Ovary (tissue), 9 donors: ENCODE measurements around the gene CKAP4. TPM values are rescaled to one million over a fixed set of nuclear protein-coding genes. Genes with fewer than 3 reads are reported as not detected.

Experiments
- DNase-seq, 5 donors: peaks; one replicate each; pipeline ENCODE4 v3.0.0-alpha.2; 2019 to 2020
- H3K27ac ChIP-seq, 2 donors: fragments of 200-600 bp; one replicate each; pipeline versions ENCODE4 v1.5.1 to v1.8.0; 2019 to 2022
- H3K27me3 ChIP-seq: fragments of 200-600 bp; one replicate; pipeline ENCODE4 v1.8.0; 2022
- H3K36me3 ChIP-seq: fragments of 200-600 bp; sonication (generic); one replicate; pipeline ENCODE4 v1.5.1; 2019
- H3K4me1 ChIP-seq: one replicate; pipeline ENCODE4 v1.8.1; 2013; ENCODE audit warnings: mild to moderate bottlenecking, moderate library complexity; ENCODE audit not compliant: insufficient read depth
- H3K4me3 ChIP-seq: fragments of 200-600 bp; sonication (generic); one replicate; pipeline ENCODE4 v1.5.1; 2017
- H3K9me3 ChIP-seq, 2 donors: fragments of 200-600 bp in 1 of 2; sonication (generic) in 1 of 2; one replicate each; pipeline versions ENCODE4 v1.5.1 to v1.8.1; 2013 to 2019; ENCODE audit warnings: mild to moderate bottlenecking in 1 of 2, moderate library complexity in 1 of 2
- CTCF ChIP-seq, 3 donors: fragments of 450-650 bp in 2 of 3; fragments of 200-600 bp in 1 of 3; IDR thresholded peaks; one replicate each; pipeline versions ENCODE4 v1.5.1 to v1.8.0; 2016 to 2022; ENCODE audit warnings: antibody characterized with exemption in 3 of 3, mild to moderate bottlenecking in 1 of 3
- EP300 ChIP-seq: sonication (generic); formaldehyde crosslinking; IDR thresholded peaks from one replicate; pipeline ENCODE4 v1.6.1; 2017; ENCODE audit warnings: antibody characterized with exemption
- POLR2A ChIP-seq: fragments of 450-650 bp; IDR thresholded peaks from one replicate; pipeline ENCODE4 v1.6.1; 2017; ENCODE audit warnings: antibody characterized with exemption, mild to moderate bottlenecking, moderate library complexity
- WGBS, 3 donors: extraction: QIAGEN DNeasy Blood & Tissue Kit in 1 of 3; methylation state at CpG; one replicate each; pipeline versions ENCODE4 v1.1.5 to v1.1.7; 2013 to 2017; 5-methylcytosine and 5-hydroxymethylcytosine counted together
- intact Hi-C, 4 donors: fragments of 100-400 bp; cut with DNase I; formaldehyde crosslinking; loops; one replicate each; pipeline versions ENCODE4 v1.11.0 to v1.15.1; 2022 to 2023
- polyA plus RNA-seq, 2 donors: library from polyadenylated mRNA; stranded (reverse); fragments of 200-250 nt in 1 of 2; fragments of 350-450 nt in 1 of 2; fragmentation: Illumina TruSeq in 1 of 2; extraction: RNeasy Lipid Tissue Mini Kit (QIAGEN cat#74804) in 1 of 2; gene quantifications; one replicate each; pipeline ENCODE4 v1.2.3, GENCODE V29; 2013 to 2014
- total RNA-seq, 7 donors: library from RNA; depleted of rRNA in 2 of 7; stranded (reverse); fragments of >200 nt in 2 of 7; fragmentation: NEBNext Ultra II Directional in 3 of 7; extraction: Animal tissue kit (Norgen Biotek cat#: 25700) in 3 of 7; gene quantifications; one replicate each; pipeline versions ENCODE4 v1.1.0 to v1.2.4, GENCODE V29; 2016 to 2023
- donor health status: DM: no; HTN: no; CAD: no; lungs with moderate emphysema.
- donor health status: DM: no; HTN: no; CAD: no.
- donor health status: Bipolar disorder and iron deficiency.
- donor health status: DM: yes; HTN: yes; CAD: no.
- donor health status: DM: no; HTN: no; CAD: no.
- donor health status: DM: yes; HTN: yes; CAD: no.

Gene CKAP4
- total and polyA plus RNA-seq, 9 donors: 26.4 to 87.4 (median 55.4) TPM

GRCh38 chr12:106239951-106240335 is 7.9 kb downstream of the CKAP4 start:
- Histone ChIP-seq H3K4me3 (no peak overlapping the region), H3K36me3 (no peaks in the 10 kb centered on the region), H3K27me3 (no peaks in the 10 kb centered on the region), H3K9me3 (no peaks in the 10 kb centered on the region), H3K27ac (no peak overlapping the region), H3K4me1 (peaks cover 4% of the 10 kb centered on the region)
- 93 to 94% (median 93%) methylated on average over 12 of the region's 12 CpGs for WGBS, 3 donors
- no peak for DNase-seq
- intact Hi-C loops: loop anchor here in 1 of 4 donors (10.0 kb wide), 1 partner anchor 105 kb away; no protein-coding TSS in a partner anchor
- no peak for TF ChIP-seq POLR2A
- TF ChIP-seq CTCF (IDR thresholded peaks at IDR 0.05): no peak

GRCh38 chr12:106239241-106239950 is 8.4 kb downstream of the CKAP4 start:
- TF ChIP-seq EP300 (no peak), CTCF (IDR thresholded peaks at IDR 0.05) (no peak), POLR2A (no peak)
- Histone ChIP-seq H3K4me1 (peaks cover 3% of the 10 kb centered on the region), H3K9me3 (no peaks in the 10 kb centered on the region), H3K27ac (no peak overlapping the region), H3K27me3 (no peaks in the 10 kb centered on the region), H3K4me3 (no peak overlapping the region), H3K36me3 (no peaks in the 10 kb centered on the region)
- intact Hi-C loops: no loop called here
- 86 to 90% (median 89%) methylated on average over 33 to 37 of the region's 37 CpGs for WGBS, 3 donors
- no peak for DNase-seq

- DNase-seq: no peak
- Histone ChIP-seq H3K4me3 (no peak overlapping the region), H3K27ac (no peak overlapping the region), H3K4me1 (peaks cover 3% of the 10 kb centered on the region), H3K36me3 (no peaks in the 10 kb centered on the region), H3K9me3 (no peaks in the 10 kb centered on the region), H3K27me3 (no peaks in the 10 kb centered on the region)
- intact Hi-C loops: no loop called here
- WGBS, 3 donors: 57 to 64% (median 63%) methylated on average over 11 of the region's 11 CpGs
- TF ChIP-seq POLR2A (no peak), CTCF (IDR thresholded peaks at IDR 0.05) (no peak), EP300 (no peak)
Measured at GRCh38 chr12:106238146-106238545, 9.7 kb downstream of the CKAP4 start.

GRCh38 chr12:106235770-106236169 is 12.1 kb downstream of the CKAP4 start:
- Histone ChIP-seq H3K27ac (no peak overlapping the region), H3K9me3 (no peaks in the 10 kb centered on the region), H3K27me3 (no peaks in the 10 kb centered on the region), H3K4me3 (no peak overlapping the region), H3K36me3 (no peaks in the 10 kb centered on the region), H3K4me1 (no peaks in the 10 kb centered on the region)
- TF ChIP-seq EP300: no peak
- TF ChIP-seq POLR2A: no peak
- TF ChIP-seq CTCF (IDR thresholded peaks at IDR 0.05): no peak
- intact Hi-C loops: no loop called here
- no peak for DNase-seq
- WGBS, 3 donors: 69 to 85% (median 83%) methylated on average over 1 of the region's 1 CpG
